Measurements from ENCODE around the gene PSG1. TPM values are rescaled to one million over a fixed set of nuclear protein-coding genes. Genes with fewer than 3 reads are reported as not detected.

The PSG1 gene
- not detected for total RNA-seq

GRCh38 chr19:42879613-42880012 lies at the start of gene PSG1:
Gene PSG1 (minus strand): TSS chr19:42879713. CDS start chr19:42879581, 132 bp downstream.

GRCh38 chr19:42917634-42918033 lies 38.1 kb upstream of the PSG1 start, which contains the start of gene PSG6:
Gene PSG6 (minus strand): TSS chr19:42917894. CDS start chr19:42917792, 102 bp downstream.

Other genes starting within 250 kb of the PSG1 start
- not detected for gene PSG3, start 139.2 kb downstream of the PSG1 start, total RNA-seq
- not detected for gene PSG8, start 114.0 kb downstream of the PSG1 start, total RNA-seq
- not detected for gene PSG6, start 38.2 kb upstream of the PSG1 start, total RNA-seq
- not detected for gene PSG7, start 57.5 kb upstream of the PSG1 start, total RNA-seq
- not detected for gene PSG11, start 146.8 kb upstream of the PSG1 start, total RNA-seq
- gene PSG2, start 203.0 kb upstream of the PSG1 start, total RNA-seq: not detected

Measured in metanephros (tissue), 1 donor.